HG03175 (cell line): ENCODE results near the gene HAO2.

Experiments used
- ATAC-seq: cut with Tn5 transposase; IDR thresholded peaks from one replicate; pipeline ENCODE4 v1.9.1; 2021; ENCODE audit warnings: mild to moderate bottlenecking, moderate library complexity; ENCODE audit not compliant: unreplicated experiment

The HAO2 gene

GRCh38 chr1:119429687-119430086 lies 61.1 kb downstream of the HAO2 start:
- ATAC-seq, result no peak

GRCh38 chr1:119430486-119430885 lies 61.9 kb downstream of the HAO2 start:
- no peak for ATAC-seq

GRCh38 chr1:119431836-119432235 lies 63.3 kb downstream of the HAO2 start:
- no peak for ATAC-seq

- ATAC-seq, result no peak
Observed at GRCh38 chr1:119435052-119435451, 66.5 kb downstream of the HAO2 start.

- ATAC-seq, result no peak
Observed at GRCh38 chr1:119438761-119439160, 70.2 kb downstream of the HAO2 start.

GRCh38 chr1:119440721-119441307 lies 72.2 kb downstream of the HAO2 start:
- no peak for ATAC-seq

GRCh38 chr1:119442756-119443155 lies 74.2 kb downstream of the HAO2 start:
- ATAC-seq, result no peak
